H9 (cell line): ENCODE measurements around the gene ZCWPW1. TPM values are rescaled to one million over a fixed set of nuclear protein-coding genes. Genes with fewer than 3 reads are reported as not detected.

ENCODE experiments used
- DNase-seq: peaks from one replicate; pipeline ENCODE4 v3.0.0-alpha.2; 2017
- H2AFZ ChIP-seq: one replicate; pipeline ENCODE4 v1.6.1; 2013; ENCODE audit warnings: mild to moderate bottlenecking, low read length, control low read depth, moderate library complexity
- H2AK5ac ChIP-seq: 2 replicates; pipeline ENCODE4 v1.6.1; 2013; ENCODE audit warnings: low read length, control low read depth, mixed read lengths; ENCODE audit not compliant: insufficient read length
- H2BK120ac ChIP-seq: one replicate; pipeline ENCODE4 v1.6.1; 2013; ENCODE audit warnings: low read depth, mild to moderate bottlenecking, low read length, control low read depth, inconsistent platforms; ENCODE audit not compliant: poor library complexity, severe bottlenecking
- H2BK12ac ChIP-seq: 2 replicates; pipeline ENCODE4 v1.6.1; 2013; ENCODE audit warnings: low read length, control low read depth, mixed read lengths, low read depth; ENCODE audit not compliant: insufficient read length
- H2BK15ac ChIP-seq: 2 replicates; pipeline ENCODE4 v1.6.1; 2013; ENCODE audit warnings: low read depth, low read length, control low read depth
- H2BK20ac ChIP-seq: one replicate; pipeline ENCODE4 v1.6.1; 2013; ENCODE audit warnings: low read depth, mild to moderate bottlenecking, low read length, control low read depth, inconsistent platforms; ENCODE audit not compliant: poor library complexity, severe bottlenecking
- H2BK5ac ChIP-seq: 2 replicates; pipeline ENCODE4 v1.6.1; 2013; ENCODE audit warnings: low read length, control low read depth, mixed read lengths; ENCODE audit not compliant: insufficient read length
- H3K14ac ChIP-seq: 2 replicates; pipeline ENCODE4 v1.6.1; 2013; ENCODE audit warnings: low read length, control low read depth; ENCODE audit not compliant: insufficient read depth
- H3K18ac ChIP-seq: 2 replicates; pipeline ENCODE4 v1.6.1; 2013; ENCODE audit warnings: low read depth, mild to moderate bottlenecking, mixed read lengths, low read length, control low read depth; ENCODE audit not compliant: insufficient read length
- H3K23ac ChIP-seq: 2 replicates; pipeline ENCODE4 v1.6.1; 2013; ENCODE audit warnings: low read length, control low read depth, mixed read lengths, low read depth; ENCODE audit not compliant: insufficient read length
- H3K23me2 ChIP-seq: 2 replicates; pipeline ENCODE4 v1.6.1; 2013; ENCODE audit warnings: low read depth, mild to moderate bottlenecking, mixed read lengths, low read length, control low read depth; ENCODE audit not compliant: insufficient read length, poor library complexity, severe bottlenecking
- H3K27ac ChIP-seq: 2 replicates; pipeline ENCODE4 v1.5.1; 2013; ENCODE audit warnings: low read length, control low read depth, mixed read lengths, low read depth; ENCODE audit not compliant: insufficient read length
- H3K27me3 ChIP-seq: 2 replicates; pipeline ENCODE4 v1.6.1; 2013; ENCODE audit warnings: low read length, control low read depth, inconsistent platforms; ENCODE audit not compliant: insufficient read depth
- H3K4ac ChIP-seq: 2 replicates; pipeline ENCODE4 v1.6.1; 2013; ENCODE audit warnings: low read depth, mild to moderate bottlenecking, control low read depth, inconsistent platforms, low read length, moderate library complexity
- H3K4me1 ChIP-seq: 2 replicates; pipeline ENCODE4 v1.6.1; 2013; ENCODE audit warnings: low read length, control low read depth, inconsistent platforms; ENCODE audit not compliant: insufficient read depth
- H3K4me2 ChIP-seq: 2 replicates; pipeline ENCODE4 v1.6.1; 2013; ENCODE audit warnings: low read length, control low read depth, mixed read lengths; ENCODE audit not compliant: insufficient read length, insufficient read depth
- H3K56ac ChIP-seq: 2 replicates; pipeline ENCODE4 v1.6.1; 2013; ENCODE audit warnings: low read depth, mild to moderate bottlenecking, mixed read lengths, low read length, control low read depth; ENCODE audit not compliant: insufficient read length
- H3K79me1 ChIP-seq: 2 replicates; pipeline ENCODE4 v1.6.1; 2013; ENCODE audit warnings: low read depth, mild to moderate bottlenecking, moderate library complexity, low read length, control low read depth, inconsistent platforms; ENCODE audit not compliant: insufficient read depth, poor library complexity, severe bottlenecking
- H3K79me2 ChIP-seq: 2 replicates; pipeline ENCODE4 v1.6.1; 2013; ENCODE audit warnings: low read length, control low read depth, inconsistent platforms; ENCODE audit not compliant: insufficient read depth
- H3K9ac ChIP-seq: 2 replicates; pipeline ENCODE4 v1.6.1; 2013; ENCODE audit warnings: low read length, control low read depth, mixed read lengths; ENCODE audit not compliant: insufficient read length; ENCODE audit errors: extremely low read depth
- H3K9me3 ChIP-seq: one replicate; pipeline ENCODE4 v1.6.1; 2013; ENCODE audit warnings: low read depth, low read length, inconsistent platforms; ENCODE audit not compliant: control insufficient read depth
- H3T11ph ChIP-seq: one replicate; pipeline ENCODE4 v1.6.1; 2013; ENCODE audit warnings: mild to moderate bottlenecking, low read length, control low read depth, inconsistent platforms
- H4K20me1 ChIP-seq: one replicate; pipeline ENCODE4 v1.6.1; 2013; ENCODE audit not compliant: control insufficient read depth, insufficient read length, insufficient read depth
- H4K5ac ChIP-seq: 2 replicates; pipeline ENCODE4 v1.6.1; 2013; ENCODE audit warnings: low read depth, mild to moderate bottlenecking, mixed read lengths, low read length, control low read depth; ENCODE audit not compliant: insufficient read length
- H4K8ac ChIP-seq: replicated peaks from 2 replicates; pipeline ENCODE4 v1.6.1; 2013; ENCODE audit warnings: low read length, control low read depth, mixed read lengths, low read depth; ENCODE audit not compliant: insufficient read length
- H4K91ac ChIP-seq: 2 replicates; pipeline ENCODE4 v1.6.1; 2013; ENCODE audit warnings: low read depth, mild to moderate bottlenecking, moderate library complexity, mixed read lengths, low read length, control low read depth; ENCODE audit not compliant: insufficient read length
- H3K27ac Mint-ChIP-seq, 3 experiments: 2 replicates in 2 of 3; 3 replicates in 1 of 3; pipeline ENCODE4 v1.8.0; 2020 to 2021; ENCODE audit warnings: mixed read lengths in 3 of 3, mild to moderate bottlenecking in 1 of 3, moderate library complexity in 1 of 3
- H3K27me3 Mint-ChIP-seq: 2 replicates; pipeline ENCODE4 v1.8.0; 2021; ENCODE audit warnings: low read depth, mild to moderate bottlenecking, moderate library complexity, mixed read lengths
- H3K36me3 Mint-ChIP-seq, 3 experiments: 2 replicates in 2 of 3; 3 replicates in 1 of 3; pipeline ENCODE4 v1.8.0; 2020 to 2021; ENCODE audit warnings: low read depth in 3 of 3, mixed read lengths in 3 of 3; ENCODE audit not compliant: insufficient read depth in 1 of 3
- H3K4me1 Mint-ChIP-seq, 2 experiments: 2 replicates each; pipeline ENCODE4 v1.8.0; 2020; ENCODE audit warnings: mixed read lengths in 2 of 2
- H3K4me3 Mint-ChIP-seq, 2 experiments: 2 replicates in 1 of 2; 3 replicates in 1 of 2; pipeline ENCODE4 v1.8.0; 2020 to 2021; ENCODE audit warnings: mild to moderate bottlenecking in 2 of 2, mixed read lengths in 2 of 2, moderate library complexity in 1 of 2
- H3K9me3 Mint-ChIP-seq, 2 experiments: 2 replicates in 1 of 2; 3 replicates in 1 of 2; pipeline ENCODE4 v1.8.0; 2020; ENCODE audit warnings: mild to moderate bottlenecking in 2 of 2, mixed read lengths in 2 of 2, moderate library complexity in 1 of 2
- CTCF ChIP-seq: fragments of 200-600 bp; sonication (generic); conservative IDR thresholded peaks from 3 replicates; pipeline ENCODE4 v1.8.0; 2021; ENCODE audit warnings: antibody characterized with exemption, mild to moderate bottlenecking
- WGBS: extraction: QIAGEN DNeasy Blood & Tissue Kit; methylation state at CpG from one replicate; pipeline ENCODE4 v1.1.7; 2013; ENCODE audit warnings: missing lambda C conversion rate, low lambda C conversion rate, mixed read lengths; ENCODE audit not compliant: insufficient read length; ENCODE audit errors: extremely low coverage; 5-methylcytosine and 5-hydroxymethylcytosine counted together
- total RNA-seq: library from RNA; stranded (reverse); gene quantifications from 2 replicates; pipeline ENCODE4 v1.2.1, GENCODE V29; 2021

The ZCWPW1 gene
- total RNA-seq, 1 experiment from 2014 or later, result 1.1 TPM

GRCh38 chr7:100434297-100435144 is 6.0 kb upstream of the ZCWPW1 start:
- peak overlapping the region; percentile 78 to 97 (median 95) for H3K27ac Mint-ChIP-seq
- H3K18ac ChIP-seq, result no peak overlapping the region
- H2BK15ac ChIP-seq, result no peak overlapping the region
- no peaks in the 10 kb centered on the region for H3K4me1 ChIP-seq
- DNase-seq, result no peak
- peaks cover 11% of the 10 kb centered on the region for H3K23me2 ChIP-seq
- H2BK12ac ChIP-seq, result no peak overlapping the region
- H2BK120ac ChIP-seq, result no peak overlapping the region
- no peak overlapping the region for H3K56ac ChIP-seq
- WGBS, result no CpG with 5 or more reads among the region's 22 CpGs
- peaks cover 3% of the 10 kb centered on the region for H3K79me1 ChIP-seq
- no peak overlapping the region for H4K8ac ChIP-seq
- no peaks in the 10 kb centered on the region for H3K9me3 ChIP-seq
- peaks cover 5% of the 10 kb centered on the region for H3K27me3 Mint-ChIP-seq
- H3K36me3 Mint-ChIP-seq, result peaks cover 37 to 62% (median 39%) of the 10 kb centered on the region in 3 experiments
- no peak overlapping the region for H2BK5ac ChIP-seq
- H2AFZ ChIP-seq, result no peak overlapping the region
- peak overlapping the region; percentile 91 for H3K4me2 ChIP-seq
- peak overlapping the region; percentile 87 to 96 for H3K4me3 Mint-ChIP-seq
- no peaks in the 10 kb centered on the region; the same call in 1 of the 2 replicates for H3K79me2 ChIP-seq
- H3T11ph ChIP-seq, result no peak overlapping the region
- H3K14ac ChIP-seq, result no peak overlapping the region
- H3K9me3 Mint-ChIP-seq, result peaks cover 0 to 1% of the 10 kb centered on the region in 2 experiments; a peak in 1 of 5 replicates
- H3K23ac ChIP-seq, result no peak overlapping the region
- no peak for TF ChIP-seq CTCF
- H2AK5ac ChIP-seq, result no peak overlapping the region
- no peak overlapping the region for H3K4ac ChIP-seq
- H3K9ac ChIP-seq, result peak overlapping the region; percentile 63
- no peak overlapping the region for H3K27ac ChIP-seq
- peaks cover 45 to 46% of the 10 kb centered on the region in 2 experiments for H3K4me1 Mint-ChIP-seq
- no peak overlapping the region for H4K5ac ChIP-seq
- no peaks in the 10 kb centered on the region for H4K20me1 ChIP-seq
- no peak overlapping the region for H2BK20ac ChIP-seq
- no peaks in the 10 kb centered on the region for H3K27me3 ChIP-seq
- no peak overlapping the region for H4K91ac ChIP-seq
